Measurements from ENCODE around the gene APOB. TPM values are rescaled to one million over a fixed set of nuclear protein-coding genes. Genes with fewer than 3 reads are reported as not detected.

Gene APOB
- total and polyA plus RNA-seq, 2 of the 13 experiments (the other 11 are each of a cell fraction or from before 2014, with no cell fraction given): 1,569 to 2,515 TPM

DNA sequence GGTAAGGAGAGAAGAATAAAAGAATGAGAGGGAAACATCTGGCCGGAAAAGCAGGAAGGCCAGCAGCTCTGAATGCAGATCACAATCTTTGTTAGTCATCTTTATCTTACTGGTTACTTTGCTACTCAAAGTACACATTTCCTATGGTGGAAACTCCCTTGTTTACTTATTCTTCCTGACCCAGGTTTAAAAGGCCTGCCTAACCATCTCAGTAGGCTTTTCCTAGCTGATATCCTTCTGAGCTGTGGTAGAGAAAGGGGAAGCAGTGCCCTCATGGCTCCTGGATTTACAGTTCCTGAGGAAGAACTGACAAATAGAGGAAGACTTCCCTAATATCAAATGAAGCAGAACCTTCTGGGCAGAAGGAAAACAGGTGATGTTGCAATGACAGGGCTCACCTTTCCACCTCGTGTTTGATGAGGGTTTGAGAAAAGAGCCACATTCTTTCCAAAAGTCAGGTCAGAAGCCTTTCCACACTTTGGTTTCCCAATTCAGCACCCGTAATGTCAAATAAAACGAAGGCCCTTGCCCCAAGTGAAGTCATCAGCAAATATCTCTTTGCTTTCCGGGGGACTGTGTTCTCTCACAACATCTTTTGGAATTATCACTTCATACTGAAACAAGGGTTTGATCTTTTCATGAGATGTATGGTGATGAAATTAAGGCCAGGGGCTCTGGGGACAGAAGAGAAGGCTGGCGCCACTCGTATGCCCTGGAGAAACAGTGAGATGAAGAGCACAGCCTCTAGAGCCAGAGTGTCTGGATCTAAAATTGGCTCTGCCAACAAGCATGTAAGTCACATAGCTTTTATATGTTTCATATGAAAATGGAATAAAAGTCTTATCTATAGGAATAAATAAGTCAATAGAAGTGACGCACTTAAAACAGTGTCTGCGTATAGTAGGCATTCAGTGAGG is 26.7 kb upstream of the APOB start (continued):
- TF ChIP-seq, protein P1, sequence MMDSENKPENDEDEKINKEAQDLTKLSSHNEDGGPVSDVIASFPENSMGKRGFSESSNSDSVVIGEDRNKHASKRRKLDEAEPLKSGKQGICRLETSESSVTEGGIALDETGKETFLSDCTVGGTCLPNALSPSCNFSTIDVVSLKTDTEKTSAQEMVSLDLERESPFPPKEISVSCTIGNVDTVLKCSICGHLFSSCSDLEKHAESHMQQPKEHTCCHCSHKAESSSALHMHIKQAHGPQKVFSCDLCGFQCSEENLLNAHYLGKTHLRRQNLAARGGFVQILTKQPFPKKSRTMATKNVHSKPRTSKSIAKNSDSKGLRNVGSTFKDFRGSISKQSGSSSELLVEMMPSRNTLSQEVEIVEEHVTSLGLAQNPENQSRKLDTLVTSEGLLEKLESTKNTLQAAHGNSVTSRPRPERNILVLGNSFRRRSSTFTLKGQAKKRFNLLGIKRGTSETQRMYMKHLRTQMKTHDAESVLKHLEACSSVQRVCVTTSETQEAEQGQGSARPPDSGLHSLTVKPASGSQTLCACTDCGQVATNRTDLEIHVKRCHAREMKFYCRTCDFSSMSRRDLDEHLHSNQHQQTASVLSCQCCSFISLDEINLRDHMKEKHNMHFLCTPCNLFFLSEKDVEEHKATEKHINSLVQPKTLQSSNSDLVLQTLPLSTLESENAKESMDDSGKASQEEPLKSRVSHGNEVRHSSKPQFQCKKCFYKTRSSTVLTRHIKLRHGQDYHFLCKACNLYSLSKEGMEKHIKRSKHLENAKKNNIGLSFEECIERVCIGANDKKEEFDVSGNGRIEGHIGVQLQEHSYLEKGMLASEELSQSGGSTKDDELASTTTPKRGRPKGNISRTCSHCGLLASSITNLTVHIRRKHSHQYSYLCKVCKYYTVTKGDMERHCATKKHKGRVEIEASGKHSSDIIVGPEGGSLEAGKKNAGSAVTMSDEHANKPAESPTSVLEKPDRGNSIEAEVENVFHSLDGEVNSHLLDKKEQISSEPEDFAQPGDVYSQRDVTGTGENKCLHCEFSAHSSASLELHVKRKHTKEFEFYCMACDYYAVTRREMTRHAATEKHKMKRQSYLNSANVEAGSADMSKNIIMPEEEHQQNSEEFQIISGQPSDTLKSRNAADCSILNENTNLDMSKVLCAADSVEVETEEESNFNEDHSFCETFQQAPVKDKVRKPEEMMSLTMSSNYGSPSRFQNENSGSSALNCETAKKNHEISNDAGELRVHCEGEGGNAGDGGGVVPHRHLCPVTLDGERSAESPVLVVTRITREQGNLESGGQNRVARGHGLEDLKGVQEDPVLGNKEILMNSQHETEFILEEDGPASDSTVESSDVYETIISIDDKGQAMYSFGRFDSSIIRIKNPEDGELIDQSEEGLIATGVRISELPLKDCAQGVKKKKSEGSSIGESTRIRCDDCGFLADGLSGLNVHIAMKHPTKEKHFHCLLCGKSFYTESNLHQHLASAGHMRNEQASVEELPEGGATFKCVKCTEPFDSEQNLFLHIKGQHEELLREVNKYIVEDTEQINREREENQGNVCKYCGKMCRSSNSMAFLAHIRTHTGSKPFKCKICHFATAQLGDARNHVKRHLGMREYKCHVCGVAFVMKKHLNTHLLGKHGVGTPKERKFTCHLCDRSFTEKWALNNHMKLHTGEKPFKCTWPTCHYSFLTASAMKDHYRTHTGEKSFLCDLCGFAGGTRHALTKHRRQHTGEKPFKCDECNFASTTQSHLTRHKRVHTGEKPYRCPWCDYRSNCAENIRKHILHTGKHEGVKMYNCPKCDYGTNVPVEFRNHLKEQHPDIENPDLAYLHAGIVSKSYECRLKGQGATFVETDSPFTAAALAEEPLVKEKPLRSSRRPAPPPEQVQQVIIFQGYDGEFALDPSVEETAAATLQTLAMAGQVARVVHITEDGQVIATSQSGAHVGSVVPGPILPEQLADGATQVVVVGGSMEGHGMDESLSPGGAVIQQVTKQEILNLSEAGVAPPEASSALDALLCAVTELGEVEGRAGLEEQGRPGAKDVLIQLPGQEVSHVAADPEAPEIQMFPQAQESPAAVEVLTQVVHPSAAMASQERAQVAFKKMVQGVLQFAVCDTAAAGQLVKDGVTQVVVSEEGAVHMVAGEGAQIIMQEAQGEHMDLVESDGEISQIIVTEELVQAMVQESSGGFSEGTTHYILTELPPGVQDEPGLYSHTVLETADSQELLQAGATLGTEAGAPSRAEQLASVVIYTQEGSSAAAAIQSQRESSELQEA (CRISPR knock-in tag; IDR thresholded peaks at IDR 0.05; ENCODE audit: not compliant biosample characterization): no peak
- no peak for TF ChIP-seq ZBTB21 (CRISPR knock-in tag; IDR thresholded peaks at IDR 0.05)
- TF ChIP-seq, protein P2, sequence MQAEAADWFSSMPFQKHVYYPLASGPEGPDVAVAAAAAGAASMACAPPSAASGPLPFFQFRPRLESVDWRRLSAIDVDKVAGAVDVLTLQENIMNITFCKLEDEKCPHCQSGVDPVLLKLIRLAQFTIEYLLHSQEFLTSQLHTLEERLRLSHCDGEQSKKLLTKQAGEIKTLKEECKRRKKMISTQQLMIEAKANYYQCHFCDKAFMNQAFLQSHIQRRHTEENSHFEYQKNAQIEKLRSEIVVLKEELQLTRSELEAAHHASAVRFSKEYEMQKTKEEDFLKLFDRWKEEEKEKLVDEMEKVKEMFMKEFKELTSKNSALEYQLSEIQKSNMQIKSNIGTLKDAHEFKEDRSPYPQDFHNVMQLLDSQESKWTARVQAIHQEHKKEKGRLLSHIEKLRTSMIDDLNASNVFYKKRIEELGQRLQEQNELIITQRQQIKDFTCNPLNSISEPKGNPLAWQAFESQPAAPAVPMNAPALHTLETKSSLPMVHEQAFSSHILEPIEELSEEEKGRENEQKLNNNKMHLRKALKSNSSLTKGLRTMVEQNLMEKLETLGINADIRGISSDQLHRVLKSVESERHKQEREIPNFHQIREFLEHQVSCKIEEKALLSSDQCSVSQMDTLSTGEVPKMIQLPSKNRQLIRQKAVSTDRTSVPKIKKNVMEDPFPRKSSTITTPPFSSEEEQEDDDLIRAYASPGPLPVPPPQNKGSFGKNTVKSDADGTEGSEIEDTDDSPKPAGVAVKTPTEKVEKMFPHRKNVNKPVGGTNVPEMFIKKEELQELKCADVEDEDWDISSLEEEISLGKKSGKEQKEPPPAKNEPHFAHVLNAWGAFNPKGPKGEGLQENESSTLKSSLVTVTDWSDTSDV (CRISPR knock-in tag; IDR thresholded peaks at IDR 0.05): no peak
- TF ChIP-seq, protein P3, sequence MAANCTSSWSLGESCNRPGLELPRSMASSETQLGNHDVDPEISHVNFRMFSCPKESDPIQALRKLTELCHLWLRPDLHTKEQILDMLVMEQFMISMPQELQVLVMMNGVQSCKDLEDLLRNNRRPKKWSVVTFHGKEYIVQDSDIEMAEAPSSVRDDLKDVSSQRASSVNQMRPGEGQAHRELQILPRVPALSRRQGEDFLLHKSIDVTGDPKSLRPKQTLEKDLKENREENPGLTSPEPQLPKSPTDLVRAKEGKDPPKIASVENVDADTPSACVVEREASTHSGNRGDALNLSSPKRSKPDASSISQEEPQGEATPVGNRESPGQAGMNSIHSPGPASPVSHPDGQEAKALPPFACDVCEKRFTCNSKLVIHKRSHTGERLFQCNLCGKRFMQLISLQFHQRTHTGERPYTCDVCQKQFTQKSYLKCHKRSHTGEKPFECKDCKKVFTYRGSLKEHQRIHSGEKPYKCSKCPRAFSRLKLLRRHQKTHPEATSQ (CRISPR knock-in tag; IDR thresholded peaks at IDR 0.05; ENCODE audit: borderline replicate concordance): peak; percentile 93; the same call in 1 of the 2 replicates
- peak; percentile 59; the same call in 1 of the 2 replicates for TF ChIP-seq KLF15 (CRISPR knock-in tag; IDR thresholded peaks at IDR 0.05; ENCODE audit: borderline replicate concordance)
- TF ChIP-seq RNF2 (conservative IDR thresholded peaks at IDR 0.05; ENCODE audit: low read depth): no peak
- TF ChIP-seq, protein P4, sequence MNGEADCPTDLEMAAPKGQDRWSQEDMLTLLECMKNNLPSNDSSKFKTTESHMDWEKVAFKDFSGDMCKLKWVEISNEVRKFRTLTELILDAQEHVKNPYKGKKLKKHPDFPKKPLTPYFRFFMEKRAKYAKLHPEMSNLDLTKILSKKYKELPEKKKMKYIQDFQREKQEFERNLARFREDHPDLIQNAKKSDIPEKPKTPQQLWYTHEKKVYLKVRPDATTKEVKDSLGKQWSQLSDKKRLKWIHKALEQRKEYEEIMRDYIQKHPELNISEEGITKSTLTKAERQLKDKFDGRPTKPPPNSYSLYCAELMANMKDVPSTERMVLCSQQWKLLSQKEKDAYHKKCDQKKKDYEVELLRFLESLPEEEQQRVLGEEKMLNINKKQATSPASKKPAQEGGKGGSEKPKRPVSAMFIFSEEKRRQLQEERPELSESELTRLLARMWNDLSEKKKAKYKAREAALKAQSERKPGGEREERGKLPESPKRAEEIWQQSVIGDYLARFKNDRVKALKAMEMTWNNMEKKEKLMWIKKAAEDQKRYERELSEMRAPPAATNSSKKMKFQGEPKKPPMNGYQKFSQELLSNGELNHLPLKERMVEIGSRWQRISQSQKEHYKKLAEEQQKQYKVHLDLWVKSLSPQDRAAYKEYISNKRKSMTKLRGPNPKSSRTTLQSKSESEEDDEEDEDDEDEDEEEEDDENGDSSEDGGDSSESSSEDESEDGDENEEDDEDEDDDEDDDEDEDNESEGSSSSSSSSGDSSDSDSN (CRISPR knock-in tag; IDR thresholded peaks at IDR 0.05): peak; percentile 69
- TF ChIP-seq ZNF136 (CRISPR knock-in tag; IDR thresholded peaks at IDR 0.05; ENCODE audit: low read depth): no peak
- TF ChIP-seq DR1 (CRISPR knock-in tag; IDR thresholded peaks at IDR 0.05): peak; percentile 71; the same call in 1 of the 2 replicates
- TF ChIP-seq MIER3 (CRISPR knock-in tag; IDR thresholded peaks at IDR 0.05; ENCODE audit: borderline replicate concordance): 0 out of 2 replicates have a peak, but pooled peaks have one; percentile 11
- TF ChIP-seq CENPBD1 (CRISPR knock-in tag; IDR thresholded peaks at IDR 0.05; ENCODE audit: borderline replicate concordance, low read depth): peak; percentile 92; the same call in 1 of the 2 replicates

Measured in HepG2 (cell line).